Midbrain (tissue), 1 donor: ENCODE results near the gene DBX2.
"Not testable (repeated sequence)": the region's sequence is repeated elsewhere in the genome, so short reads cannot be mapped to it uniquely, and the experiment has no call there.

Experiments
- DNase-seq: peaks from one replicate; lab custom pipeline; 2025; lab: John Stamatoyannopoulos, UW

Gene DBX2

DNA sequence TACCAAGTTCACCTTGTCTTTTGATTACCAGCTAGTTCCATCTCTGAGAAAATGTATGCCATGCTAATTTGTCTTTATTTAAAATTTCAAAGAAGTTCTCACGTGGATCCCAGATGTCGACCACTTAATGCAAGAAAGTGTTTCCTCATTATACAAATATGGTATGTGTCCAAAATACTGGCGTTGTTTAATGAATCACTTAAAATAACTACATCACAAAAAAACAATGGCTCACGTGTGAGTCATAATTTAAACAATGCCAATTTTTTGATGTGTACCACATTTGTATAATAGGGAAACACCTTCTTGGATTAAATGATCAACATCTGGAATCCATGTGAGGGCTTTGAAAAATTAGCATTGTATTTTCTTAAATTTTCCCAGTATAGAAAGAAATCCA, 40.8 kb downstream of the DBX2 start:
- DNase-seq, result no peak

DNA sequence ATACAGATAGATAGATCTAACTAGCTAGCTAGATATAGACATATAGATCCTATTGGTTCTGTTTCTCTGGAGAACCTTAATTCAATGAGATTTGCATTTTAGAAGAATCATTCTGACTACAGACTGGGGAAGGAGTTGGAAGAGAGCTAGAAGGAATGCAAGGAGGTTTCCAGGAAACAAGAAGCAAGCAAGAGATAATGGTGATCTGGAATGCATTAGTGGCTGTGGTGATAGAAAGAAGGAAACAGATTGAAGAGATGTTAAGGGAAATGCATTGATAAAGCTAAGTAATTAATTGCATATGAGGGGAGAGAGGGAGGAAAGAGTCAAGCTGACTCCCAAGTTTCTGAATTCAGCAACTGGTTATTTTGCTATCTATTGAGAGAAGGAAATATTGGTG, 42.7 kb downstream of the DBX2 start:
- no peak for DNase-seq

DNA sequence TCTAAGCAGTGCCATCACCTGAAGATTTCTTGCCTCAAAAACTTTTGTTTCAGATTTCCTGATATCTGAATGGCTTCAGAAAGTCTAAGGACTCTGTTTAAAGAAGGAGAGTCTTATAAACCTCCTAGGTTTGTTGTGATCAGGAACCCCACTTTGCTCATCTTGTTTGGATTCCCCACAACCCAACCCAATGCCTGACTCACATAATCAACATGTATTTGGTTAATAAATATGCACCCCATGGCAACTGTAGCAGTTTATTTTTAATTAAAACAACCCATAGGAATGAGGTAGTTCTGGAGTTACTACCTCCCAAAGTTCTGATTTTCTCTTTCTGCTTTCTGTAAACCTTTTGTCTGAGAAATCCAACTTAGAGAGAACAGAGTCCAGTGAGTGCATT, 51.5 kb downstream of the DBX2 start:
- DNase-seq, result no peak

DNA sequence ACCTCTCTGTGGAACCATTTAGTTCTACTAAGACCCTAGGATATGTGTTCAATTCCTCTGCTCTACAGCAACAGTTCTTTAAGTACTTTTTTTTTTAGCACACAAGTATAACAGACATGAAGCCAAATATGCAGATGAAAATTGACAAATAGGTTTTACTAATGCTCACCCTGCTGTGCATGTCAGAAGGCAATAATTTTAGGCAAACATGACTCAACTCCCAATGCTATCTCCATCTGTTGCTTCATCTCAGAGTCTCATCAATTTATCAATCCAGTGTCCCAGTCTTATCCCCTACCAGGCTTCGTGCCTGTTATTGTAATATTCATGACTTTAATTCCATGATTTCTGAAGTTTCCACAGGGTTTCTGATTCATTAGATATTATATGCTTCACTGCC, 57.7 kb downstream of the DBX2 start:
- DNase-seq, result no peak

DNA sequence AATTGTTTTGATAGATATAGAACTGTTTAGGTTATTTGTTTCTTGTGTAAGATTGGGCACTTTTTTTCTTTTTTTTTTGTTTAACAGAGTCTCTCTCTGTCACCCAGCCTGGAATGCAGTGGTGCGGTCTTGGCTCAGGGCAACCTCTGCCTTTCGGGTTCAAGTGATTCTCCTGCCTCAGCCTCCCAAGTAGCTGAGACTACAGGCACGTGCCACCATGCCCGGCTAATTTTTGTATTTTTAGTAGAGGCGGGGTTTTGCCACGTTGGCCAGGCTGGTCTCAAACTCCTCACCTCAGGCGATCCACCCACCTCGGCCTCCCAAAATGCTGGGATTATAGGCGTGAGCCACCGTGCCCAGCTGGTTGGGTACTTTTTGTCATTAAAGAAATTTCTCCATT, 66.0 kb downstream of the DBX2 start:
- DNase-seq, result not testable (repeated sequence)

DNA sequence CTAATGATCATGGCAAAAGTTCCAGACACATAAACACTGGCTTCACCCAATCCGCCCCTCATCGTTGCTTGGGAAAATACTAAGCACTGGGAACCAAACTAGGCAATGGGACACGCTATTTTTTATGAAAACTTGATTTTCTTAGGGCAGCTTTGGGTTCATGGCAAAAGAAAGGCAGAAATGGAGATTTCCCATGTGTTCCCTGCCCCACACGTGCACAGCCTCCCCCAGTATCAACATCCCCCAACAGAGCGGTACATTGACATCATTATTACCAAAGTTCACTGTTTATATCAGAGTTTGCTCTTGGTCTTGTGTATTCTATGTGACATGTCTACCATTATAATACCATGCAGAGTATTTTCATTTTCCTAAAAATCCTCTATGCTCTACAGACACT, 71.0 kb downstream of the DBX2 start:
- no peak for DNase-seq

DNA sequence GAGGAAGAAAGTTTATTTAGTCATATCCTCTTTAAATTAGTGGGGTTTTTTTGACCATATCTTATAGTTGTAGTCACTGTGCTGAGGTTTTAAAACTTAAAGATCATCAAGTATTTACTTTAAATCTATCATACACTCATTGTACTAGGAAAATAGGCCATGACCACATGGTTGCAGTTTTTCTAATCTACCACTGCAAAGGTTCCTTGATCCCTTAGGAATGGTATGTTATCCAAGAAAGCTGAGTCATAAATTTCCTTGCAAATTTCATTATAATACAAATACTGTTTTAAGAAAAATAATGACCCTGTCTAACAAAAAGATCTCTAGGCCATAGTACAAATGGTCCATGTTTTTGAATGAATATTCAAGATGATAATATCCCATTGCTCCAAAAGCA, 74.7 kb downstream of the DBX2 start:
- no peak for DNase-seq

DNA sequence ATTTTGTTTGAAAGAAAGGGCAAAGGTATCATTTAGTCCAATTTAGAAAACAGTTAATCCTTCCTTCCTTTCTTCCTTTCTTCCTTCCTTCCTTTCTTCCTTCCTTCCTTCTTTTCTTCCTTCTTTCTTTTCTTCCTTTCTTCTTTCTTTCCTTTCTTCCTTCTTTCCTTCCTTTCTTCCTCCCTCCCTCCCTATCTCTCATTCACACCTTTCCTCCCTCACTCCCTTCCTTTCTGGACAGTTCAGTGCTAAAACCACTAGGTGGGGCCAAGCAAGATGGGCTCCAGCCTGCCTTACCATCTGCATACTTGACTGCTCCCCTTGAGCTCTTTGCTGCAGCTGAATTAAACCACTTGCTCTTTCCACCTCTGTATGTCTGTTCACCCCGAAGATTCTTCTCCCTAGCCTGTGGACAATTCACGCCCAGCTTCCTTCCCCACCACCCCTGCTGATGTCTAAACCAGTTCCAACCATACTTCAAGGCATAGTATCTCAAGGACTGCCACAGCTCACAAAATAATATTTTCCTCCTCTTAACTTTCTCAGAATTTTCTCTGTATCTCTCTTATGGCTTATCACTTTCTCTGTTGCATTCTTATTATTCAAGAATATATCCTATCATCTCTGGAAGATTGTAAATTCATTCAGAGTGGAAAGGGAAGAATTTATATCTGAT, 78.0 kb downstream of the DBX2 start:
- no peak for DNase-seq

DNA sequence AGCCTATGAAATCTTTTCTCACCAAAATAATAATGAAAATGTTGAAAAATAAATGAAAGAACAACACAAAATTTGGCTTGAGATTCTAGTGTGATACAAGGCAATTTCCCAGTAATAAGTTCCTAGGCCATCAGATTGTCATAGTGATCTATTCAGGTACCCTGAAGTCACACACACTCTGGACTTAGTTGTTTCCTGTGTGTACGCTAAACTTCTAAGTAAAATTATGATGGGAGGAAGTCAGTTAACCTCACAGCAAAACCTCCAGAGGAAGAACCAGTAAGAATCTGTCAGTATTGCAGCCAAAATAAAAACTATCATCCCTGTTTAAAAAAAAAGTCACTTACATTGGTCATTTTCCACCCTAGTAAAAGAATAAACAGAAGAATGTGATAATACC, 81.9 kb downstream of the DBX2 start:
- DNase-seq, result no peak
